ENCODE results near the gene FOXO1. TPM values are rescaled to one million over a fixed set of nuclear protein-coding genes. Genes with fewer than 3 reads are reported as not detected.

Gene FOXO1
- total RNA-seq, 2 experiments from 2014 or later = 29.2 to 42.1 TPM

- BruUV-seq (replicated peaks) = no TSS peak
- Histone ChIP-seq H3K36me3 (ENCODE audit: insufficient read depth, low read length) (no peaks in the 10 kb centered on the region), H3K4me1 (ENCODE audit: insufficient read depth, low read length, poor library complexity, severe bottlenecking) (peaks cover 42% of the 10 kb centered on the region), H3K9me2 (ENCODE audit: insufficient read depth, low read length) (no peaks in the 10 kb centered on the region), H3K79me2 (ENCODE audit: insufficient read depth, low read depth, low read length) (no peaks in the 10 kb centered on the region), H4K20me1 (ENCODE audit: insufficient read depth, low read length) (no peaks in the 10 kb centered on the region), H3K4me2 (ENCODE audit: low read length) (no peak overlapping the region), H3K27ac (ENCODE audit: low read depth, low read length, poor library complexity, severe bottlenecking) (no peak overlapping the region), H2AFZ (ENCODE audit: low read length) (no peak overlapping the region), H3K9me3 (ENCODE audit: low read length) (no peaks in the 10 kb centered on the region), H3K4me3 (ENCODE audit: low read depth, low read length, poor library complexity, severe bottlenecking) (no peak overlapping the region)
- ChIA-PET POLR2A (interaction anchor here (1.0 to 2.9 kb wide), 4 partner anchors 10 to 31 kb away, joined by 3 to 11 read pairs (median 4); no protein-coding TSS in a partner anchor), CTCF (ENCODE audit: unreplicated experiment) (interaction anchor here (0.9 kb wide), 1 partner anchor 14 kb away, joined by 3 read pairs; no protein-coding TSS in a partner anchor)
- no peak for DNase-seq (ENCODE audit: low spot score)
- TF ChIP-seq EZH2phosphoT487 (IDR thresholded peaks at IDR 0.05; ENCODE audit: borderline replicate concordance, low read depth, low read length) (no peak), CTCF (conservative IDR thresholded peaks at IDR 0.05; ENCODE audit: low read length) (no peak)
- intact Hi-C loops (cut with micrococcal nuclease; ENCODE audit: unreplicated experiment) = no loop called here
Observed at GRCh38 chr13:40514802-40515201, 151.6 kb downstream of the FOXO1 start.

GRCh38 chr13:40509876-40510275 is 156.6 kb downstream of the FOXO1 start:
- intact Hi-C loops (cut with micrococcal nuclease; ENCODE audit: unreplicated experiment) = no loop called here
- H3K4me1 ChIP-seq (ENCODE audit: insufficient read depth, low read length, poor library complexity, severe bottlenecking) = peaks cover 11% of the 10 kb centered on the region
- no peaks in the 10 kb centered on the region for H3K9me3 ChIP-seq (ENCODE audit: low read length)
- no peak overlapping the region for H2AFZ ChIP-seq (ENCODE audit: low read length)
- H3K4me3 ChIP-seq (ENCODE audit: low read depth, low read length, poor library complexity, severe bottlenecking) = no peak overlapping the region
- BruUV-seq (replicated peaks) = no TSS peak
- no peak overlapping the region for H3K27ac ChIP-seq (ENCODE audit: low read depth, low read length, poor library complexity, severe bottlenecking)
- no peaks in the 10 kb centered on the region for H3K9me2 ChIP-seq (ENCODE audit: insufficient read depth, low read length)
- DNase-seq (ENCODE audit: low spot score) = no peak
- POLR2A ChIA-PET = interaction anchor here (0.6 kb wide), 1 partner anchor 13 kb away, joined by 4 read pairs; no protein-coding TSS in a partner anchor
- no peaks in the 10 kb centered on the region for H4K20me1 ChIP-seq (ENCODE audit: insufficient read depth, low read length)
- H3K79me2 ChIP-seq (ENCODE audit: insufficient read depth, low read depth, low read length) = no peaks in the 10 kb centered on the region
- TF ChIP-seq CTCF (conservative IDR thresholded peaks at IDR 0.05; ENCODE audit: low read length) = no peak
- no peak for TF ChIP-seq EZH2phosphoT487 (IDR thresholded peaks at IDR 0.05; ENCODE audit: borderline replicate concordance, low read depth, low read length)
- CTCF ChIA-PET (ENCODE audit: unreplicated experiment) = interaction anchor here (0.5 kb wide), 1 partner anchor 24 kb away, joined by 3 read pairs; no protein-coding TSS in a partner anchor
- H3K4me2 ChIP-seq (ENCODE audit: low read length) = no peak overlapping the region
- H3K36me3 ChIP-seq (ENCODE audit: insufficient read depth, low read length) = no peaks in the 10 kb centered on the region

GRCh38 chr13:40508767-40509342 is 157.6 kb downstream of the FOXO1 start:
- BruUV-seq (replicated peaks) = no TSS peak
- POLR2A ChIA-PET = interaction anchor here (0.9 to 1.4 kb wide), 3 partner anchors 13 to 26 kb away, joined by 3 to 4 read pairs (median 3); no protein-coding TSS in a partner anchor
- no peak for TF ChIP-seq EZH2phosphoT487 (IDR thresholded peaks at IDR 0.05; ENCODE audit: borderline replicate concordance, low read depth, low read length)
- no peak for TF ChIP-seq CTCF (conservative IDR thresholded peaks at IDR 0.05; ENCODE audit: low read length)
- H2AFZ ChIP-seq (ENCODE audit: low read length) = no peak overlapping the region
- H3K9me2 ChIP-seq (ENCODE audit: insufficient read depth, low read length) = no peaks in the 10 kb centered on the region
- no peak overlapping the region for H3K4me3 ChIP-seq (ENCODE audit: low read depth, low read length, poor library complexity, severe bottlenecking)
- no peaks in the 10 kb centered on the region for H3K9me3 ChIP-seq (ENCODE audit: low read length)
- no peaks in the 10 kb centered on the region for H3K79me2 ChIP-seq (ENCODE audit: insufficient read depth, low read depth, low read length)
- H3K36me3 ChIP-seq (ENCODE audit: insufficient read depth, low read length) = no peaks in the 10 kb centered on the region
- no peak overlapping the region for H3K27ac ChIP-seq (ENCODE audit: low read depth, low read length, poor library complexity, severe bottlenecking)
- no peak for DNase-seq (ENCODE audit: low spot score)
- no peaks in the 10 kb centered on the region for H4K20me1 ChIP-seq (ENCODE audit: insufficient read depth, low read length)
- intact Hi-C loops (cut with micrococcal nuclease; ENCODE audit: unreplicated experiment) = no loop called here
- H3K4me2 ChIP-seq (ENCODE audit: low read length) = no peak overlapping the region
- CTCF ChIA-PET (ENCODE audit: unreplicated experiment) = no interaction called here
- peaks cover 11% of the 10 kb centered on the region for H3K4me1 ChIP-seq (ENCODE audit: insufficient read depth, low read length, poor library complexity, severe bottlenecking)
